ENCODE results near the gene GCKR. TPM values are rescaled to one million over a fixed set of nuclear protein-coding genes. Genes with fewer than 3 reads are reported as not detected.

The GCKR gene
- total RNA-seq, 4 donors from 2014 or later, result 0.13 TPM; not detected in 3

DNA sequence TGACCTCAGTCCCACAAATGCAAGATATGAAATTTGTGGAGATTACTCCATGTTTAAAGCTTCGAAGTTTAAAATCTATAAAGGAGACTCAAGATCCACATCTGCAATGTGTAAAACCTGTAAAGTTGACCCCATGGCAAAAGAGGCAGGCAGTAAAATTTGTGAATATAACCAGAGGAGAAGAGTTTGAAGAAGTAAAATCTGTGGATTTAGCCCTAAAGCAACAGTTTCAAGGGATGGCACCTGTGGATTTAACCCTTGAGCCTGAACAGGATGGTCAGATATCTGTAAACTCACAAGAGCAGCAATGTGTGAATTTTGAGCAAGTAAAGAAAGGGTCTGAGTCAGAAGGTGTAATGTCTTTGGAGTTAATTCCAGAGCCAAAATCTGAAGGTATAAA lies 75.0 kb downstream of the GCKR start:
- Histone ChIP-seq H3K36me3 (no peaks in the 10 kb centered on the region), H3K4me1 (no peaks in the 10 kb centered on the region), H3K27ac (no peak overlapping the region), H3K9me3 (no peaks in the 10 kb centered on the region), H3K27me3 (no peaks in the 10 kb centered on the region), H3K4me3 (replicated peaks in 1 of 3) (no peak overlapping the region)
- DNase-seq, result no peak
- WGBS, 2 donors, result 90 to 94% methylated on average over 1 of the region's 1 CpG
- intact Hi-C loops (cut with DNase I), result no loop called here
- TF ChIP-seq, protein P1, sequence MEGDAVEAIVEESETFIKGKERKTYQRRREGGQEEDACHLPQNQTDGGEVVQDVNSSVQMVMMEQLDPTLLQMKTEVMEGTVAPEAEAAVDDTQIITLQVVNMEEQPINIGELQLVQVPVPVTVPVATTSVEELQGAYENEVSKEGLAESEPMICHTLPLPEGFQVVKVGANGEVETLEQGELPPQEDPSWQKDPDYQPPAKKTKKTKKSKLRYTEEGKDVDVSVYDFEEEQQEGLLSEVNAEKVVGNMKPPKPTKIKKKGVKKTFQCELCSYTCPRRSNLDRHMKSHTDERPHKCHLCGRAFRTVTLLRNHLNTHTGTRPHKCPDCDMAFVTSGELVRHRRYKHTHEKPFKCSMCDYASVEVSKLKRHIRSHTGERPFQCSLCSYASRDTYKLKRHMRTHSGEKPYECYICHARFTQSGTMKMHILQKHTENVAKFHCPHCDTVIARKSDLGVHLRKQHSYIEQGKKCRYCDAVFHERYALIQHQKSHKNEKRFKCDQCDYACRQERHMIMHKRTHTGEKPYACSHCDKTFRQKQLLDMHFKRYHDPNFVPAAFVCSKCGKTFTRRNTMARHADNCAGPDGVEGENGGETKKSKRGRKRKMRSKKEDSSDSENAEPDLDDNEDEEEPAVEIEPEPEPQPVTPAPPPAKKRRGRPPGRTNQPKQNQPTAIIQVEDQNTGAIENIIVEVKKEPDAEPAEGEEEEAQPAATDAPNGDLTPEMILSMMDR (IDR thresholded peaks at IDR 0.05), result no peak
- TF ChIP-seq POLR2A (IDR thresholded peaks at IDR 0.05), result no peak

DNA sequence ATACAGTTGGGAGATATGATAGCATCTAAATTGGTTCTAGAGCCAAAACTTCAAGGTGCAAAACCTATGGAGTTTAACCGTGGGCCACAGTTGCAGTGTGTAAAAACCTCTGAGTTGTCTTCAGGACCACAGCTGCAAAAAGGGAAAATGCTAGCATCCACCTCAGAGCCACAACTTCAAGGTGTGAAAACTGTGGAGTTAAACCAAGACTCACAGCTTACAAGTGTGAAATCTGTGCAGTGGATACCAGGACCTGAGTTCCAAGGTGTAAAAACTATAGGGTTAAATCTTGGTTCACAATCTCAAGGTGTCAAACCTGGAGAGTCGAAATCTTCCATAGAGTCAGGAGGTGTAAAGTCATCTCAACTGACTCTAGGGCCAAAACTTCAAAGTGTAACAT lies 75.8 kb downstream of the GCKR start:
- Histone ChIP-seq H3K4me1 (no peaks in the 10 kb centered on the region), H3K36me3 (no peaks in the 10 kb centered on the region), H3K9me3 (no peaks in the 10 kb centered on the region), H3K27me3 (no peaks in the 10 kb centered on the region), H3K27ac (no peak overlapping the region), H3K4me3 (replicated peaks in 1 of 3) (no peak overlapping the region)
- intact Hi-C loops (cut with DNase I), result no loop called here
- TF ChIP-seq, protein P1 (IDR thresholded peaks at IDR 0.05), result no peak
- no peak for TF ChIP-seq POLR2A (IDR thresholded peaks at IDR 0.05)
- 86 to 89% methylated on average over 2 of the region's 2 CpGs for WGBS, 2 donors
- DNase-seq, result no peak

DNA sequence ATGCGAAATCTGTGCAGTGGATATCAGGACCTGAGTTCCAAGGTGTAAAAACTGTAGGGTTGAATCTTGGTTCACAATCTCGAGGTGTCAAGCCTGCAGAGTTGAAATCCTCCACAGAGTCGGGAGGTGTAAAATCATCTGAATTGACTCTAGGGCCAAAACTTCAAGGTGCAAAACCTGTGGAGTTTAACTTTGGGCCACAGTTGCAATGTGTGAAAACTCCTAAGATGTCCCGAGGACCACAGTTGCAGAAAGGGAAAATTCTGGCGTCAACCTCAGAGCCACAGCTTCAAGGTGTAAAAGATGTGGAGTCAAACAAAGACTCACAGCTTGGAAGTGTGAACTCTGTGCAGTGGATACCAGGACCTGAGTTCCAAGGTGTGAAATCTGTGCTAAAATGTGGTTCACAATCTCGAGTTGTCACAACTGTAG lies 76.4 kb downstream of the GCKR start:
- TF ChIP-seq, protein P1 (IDR thresholded peaks at IDR 0.05), result no peak
- no peak for TF ChIP-seq POLR2A (IDR thresholded peaks at IDR 0.05)
- intact Hi-C loops (cut with DNase I), result no loop called here
- DNase-seq, result no peak
- Histone ChIP-seq H3K36me3 (no peaks in the 10 kb centered on the region), H3K27me3 (no peaks in the 10 kb centered on the region), H3K9me3 (no peaks in the 10 kb centered on the region), H3K4me3 (replicated peaks in 1 of 3) (no peak overlapping the region), H3K27ac (no peak overlapping the region), H3K4me1 (no peaks in the 10 kb centered on the region)
- WGBS, 2 donors, result 69 to 78% methylated on average over 6 of the region's 6 CpGs

Small RNA genes lying within 50 kb of the gene (small RNA-seq; reads per million reads assigned to genes)
- not detected for gene RNU6-986P

Other genes with a start within 250 kb of the GCKR start
- under 1 TPM; 0.33 to 0.98 (median 0.80) TPM for gene SLC30A3, start 233.8 kb upstream of the GCKR start, total RNA-seq
- gene DNAJC5G, start 221.4 kb upstream of the GCKR start, total RNA-seq, result 1 to 10 TPM in 2 of 4 donors, under 1 TPM in 1, not detected in 1; 0.33 to 2.1 (median 1.1) TPM
- gene TRIM54, start 214.4 kb upstream of the GCKR start, total RNA-seq, result 1 to 10 TPM in 1 of 4 donors, under 1 TPM in 2, not detected in 1; 0.22 to 1.6 (median 0.54) TPM
- gene UCN, start 188.4 kb upstream of the GCKR start, total RNA-seq, result 1 to 10 TPM; 1.1 to 2.5 (median 2.0) TPM
- 100 to 1,000 TPM in 3 of 4 donors, 10 to 100 TPM in 1; 92.9 to 151 (median 116) TPM for gene MPV17, start 173.7 kb upstream of the GCKR start, total RNA-seq
- 10 to 100 TPM; 44.7 to 86.6 (median 51.8) TPM for gene GTF3C2, start 140.1 kb upstream of the GCKR start, total RNA-seq
- gene EIF2B4, start 126.5 kb upstream of the GCKR start, total RNA-seq, result 10 to 100 TPM; 34.7 to 44.0 (median 38.6) TPM
- 100 to 1,000 TPM; 109 to 148 (median 130) TPM for gene SNX17, start 126.2 kb upstream of the GCKR start, total RNA-seq
- gene ZNF513, start 116.1 kb upstream of the GCKR start, total RNA-seq, result 10 to 100 TPM in 1 of 4 donors, 1 to 10 TPM in 3; 9.1 to 14.8 (median 9.2) TPM
- 10 to 100 TPM; 55.4 to 75.2 (median 59.5) TPM for gene PPM1G, start 87.2 kb upstream of the GCKR start, total RNA-seq
- gene NRBP1, start 68.2 kb upstream of the GCKR start, total RNA-seq, result 10 to 100 TPM; 45.2 to 68.6 (median 63.1) TPM
- gene KRTCAP3, start 54.5 kb upstream of the GCKR start, total RNA-seq, result 10 to 100 TPM in 3 of 4 donors, 1 to 10 TPM in 1; 9.2 to 40.1 (median 19.4) TPM
- gene IFT172, start 7.1 kb upstream of the GCKR start, total RNA-seq, result 10 to 100 TPM; 30.9 to 56.8 (median 43.7) TPM
- gene FNDC4, start 1.6 kb upstream of the GCKR start, total RNA-seq, result 10 to 100 TPM in 1 of 4 donors, 1 to 10 TPM in 3; 4.0 to 17.7 (median 7.1) TPM
- 10 to 100 TPM; 39.2 to 70.6 (median 50.3) TPM for gene ZNF512, start 86.2 kb downstream of the GCKR start, total RNA-seq
- 1 to 10 TPM; 7.2 to 9.9 (median 8.0) TPM for gene CCDC121, start 132.2 kb downstream of the GCKR start, total RNA-seq
- 10 to 100 TPM; 24.2 to 26.9 (median 24.9) TPM for gene GPN1, start 132.2 kb downstream of the GCKR start, total RNA-seq
- gene SUPT7L, start 166.8 kb downstream of the GCKR start, total RNA-seq, result 10 to 100 TPM; 24.9 to 38.1 (median 29.6) TPM
- 10 to 100 TPM; 16.5 to 26.6 (median 23.4) TPM for gene SLC4A1AP, start 167.1 kb downstream of the GCKR start, total RNA-seq